SU-DHL-6 (cell line): ENCODE measurements around the gene COL23A1.

Source experiments
- H2AFZ ChIP-seq: fragments of 200-600 bp; sonication (generic); 2 replicates; pipeline ENCODE4 v1.6.1; 2014; ENCODE audit warnings: low read depth, mild to moderate bottlenecking, moderate library complexity, mixed read lengths, antibody characterized with exemption, low read length; ENCODE audit not compliant: severe bottlenecking
- H3F3A ChIP-seq: fragments of 200-600 bp; shearing (Covaris generic); 2 replicates; pipeline ENCODE4 v1.6.0; 2016; ENCODE audit warnings: antibody characterized with exemption, mild to moderate bottlenecking; ENCODE audit not compliant: insufficient read depth
- H3K27ac ChIP-seq: fragments of 200-600 bp; sonication (generic); 2 replicates; pipeline ENCODE4 v1.5.1; 2016; ENCODE audit warnings: low read depth, mild to moderate bottlenecking, low read length, moderate library complexity, mixed read lengths
- H3K27me3 ChIP-seq: fragments of 200-600 bp; sonication (generic), shearing (Covaris generic); 2 replicates; pipeline ENCODE4 v1.6.0; 2014; ENCODE audit warnings: mild to moderate bottlenecking, low read length
- H3K36me3 ChIP-seq: fragments of 200-600 bp; sonication (generic); 2 replicates; pipeline ENCODE4 v1.6.1; 2014; ENCODE audit warnings: mild to moderate bottlenecking, low read length, mixed read lengths
- H3K4me2 ChIP-seq: fragments of 300-600, 200-600 bp; shearing (Covaris generic), sonication (generic); 2 replicates; pipeline ENCODE4 v1.6.0; 2014; ENCODE audit warnings: low read length, low read depth, mild to moderate bottlenecking; ENCODE audit not compliant: poor library complexity, severe bottlenecking
- H3K4me3 ChIP-seq: fragments of 200-600 bp; sonication (generic); 2 replicates; pipeline ENCODE4 v1.5.1; 2014; ENCODE audit warnings: antibody characterized with exemption, low read length, mild to moderate bottlenecking, mixed read lengths; ENCODE audit not compliant: insufficient read depth, poor library complexity, severe bottlenecking
- H3K79me2 ChIP-seq: fragments of 200-600 bp; sonication (generic); 2 replicates; pipeline ENCODE4 v1.6.1; 2014; ENCODE audit warnings: mild to moderate bottlenecking, low read length, moderate library complexity; ENCODE audit not compliant: insufficient read depth
- H3K9ac ChIP-seq: fragments of 200-600 bp; sonication (generic); 2 replicates; pipeline ENCODE4 v1.7.0; 2014; ENCODE audit warnings: mild to moderate bottlenecking, low read length
- H3K9me2 ChIP-seq: fragments of 200-600 bp; sonication (generic); replicated peaks from 2 replicates; pipeline ENCODE4 v1.6.1; 2014; ENCODE audit warnings: low read length; ENCODE audit not compliant: insufficient read depth
- H3K9me3 ChIP-seq: fragments of 200-600 bp; sonication (generic); 2 replicates; pipeline ENCODE4 v1.6.1; 2014; ENCODE audit warnings: low read length, mixed read lengths; ENCODE audit not compliant: insufficient read depth
- H4K20me1 ChIP-seq: fragments of 200-600 bp; sonication (generic); 2 replicates; pipeline ENCODE4 v1.6.1; 2014; ENCODE audit warnings: low read depth, mild to moderate bottlenecking, antibody characterized with exemption, low read length, moderate library complexity, mixed read lengths
- EZH2phosphoT487 ChIP-seq: fragments of 200-600 bp; sonication (generic), shearing (Covaris generic); conservative IDR thresholded peaks from 2 replicates; pipeline ENCODE4 v1.6.1; 2018; ENCODE audit warnings: mild to moderate bottlenecking, antibody characterized with exemption, low read length, moderate library complexity, mixed read lengths
- TF ChIP-seq, protein P1 (sequence below): fragments of 200-600 bp; sonication (generic); IDR thresholded peaks from one replicate; pipeline ENCODE4 v1.5.1; 2017; ENCODE audit warnings: antibody characterized with exemption, mild to moderate bottlenecking, low read length, moderate library complexity; ENCODE audit not compliant: insufficient read depth, poor library complexity, severe bottlenecking

The COL23A1 gene

GRCh38 chr5:178467568-178468195, 122.5 kb downstream of the COL23A1 start:
- Histone ChIP-seq H3K4me3 (no peak overlapping the region), H3K79me2 (no peaks in the 10 kb centered on the region), H3K27me3 (no peaks in the 10 kb centered on the region), H3K9ac (no peak overlapping the region), H4K20me1 (no peaks in the 10 kb centered on the region), H3K4me2 (no peak overlapping the region), H3F3A (no peaks in the 10 kb centered on the region), H3K9me2 (no peaks in the 10 kb centered on the region), H3K36me3 (no peaks in the 10 kb centered on the region), H2AFZ (no peak overlapping the region), H3K9me3 (no peaks in the 10 kb centered on the region), H3K27ac (no peak overlapping the region)
- TF ChIP-seq, protein P1, sequence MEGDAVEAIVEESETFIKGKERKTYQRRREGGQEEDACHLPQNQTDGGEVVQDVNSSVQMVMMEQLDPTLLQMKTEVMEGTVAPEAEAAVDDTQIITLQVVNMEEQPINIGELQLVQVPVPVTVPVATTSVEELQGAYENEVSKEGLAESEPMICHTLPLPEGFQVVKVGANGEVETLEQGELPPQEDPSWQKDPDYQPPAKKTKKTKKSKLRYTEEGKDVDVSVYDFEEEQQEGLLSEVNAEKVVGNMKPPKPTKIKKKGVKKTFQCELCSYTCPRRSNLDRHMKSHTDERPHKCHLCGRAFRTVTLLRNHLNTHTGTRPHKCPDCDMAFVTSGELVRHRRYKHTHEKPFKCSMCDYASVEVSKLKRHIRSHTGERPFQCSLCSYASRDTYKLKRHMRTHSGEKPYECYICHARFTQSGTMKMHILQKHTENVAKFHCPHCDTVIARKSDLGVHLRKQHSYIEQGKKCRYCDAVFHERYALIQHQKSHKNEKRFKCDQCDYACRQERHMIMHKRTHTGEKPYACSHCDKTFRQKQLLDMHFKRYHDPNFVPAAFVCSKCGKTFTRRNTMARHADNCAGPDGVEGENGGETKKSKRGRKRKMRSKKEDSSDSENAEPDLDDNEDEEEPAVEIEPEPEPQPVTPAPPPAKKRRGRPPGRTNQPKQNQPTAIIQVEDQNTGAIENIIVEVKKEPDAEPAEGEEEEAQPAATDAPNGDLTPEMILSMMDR: no peak
- no peak for TF ChIP-seq EZH2phosphoT487

GRCh38 chr5:178467205-178467567, 123.0 kb downstream of the COL23A1 start:
- H3K79me2 ChIP-seq: no peaks in the 10 kb centered on the region
- H3K4me2 ChIP-seq: no peak overlapping the region
- H3K9ac ChIP-seq: no peak overlapping the region
- H3K36me3 ChIP-seq: no peaks in the 10 kb centered on the region
- H3K9me3 ChIP-seq: no peaks in the 10 kb centered on the region
- no peaks in the 10 kb centered on the region for H3K27me3 ChIP-seq
- no peak overlapping the region for H3K4me3 ChIP-seq
- no peaks in the 10 kb centered on the region for H3F3A ChIP-seq
- H3K27ac ChIP-seq: no peak overlapping the region
- H3K9me2 ChIP-seq: no peaks in the 10 kb centered on the region
- TF ChIP-seq, protein P1: no peak
- no peak for TF ChIP-seq EZH2phosphoT487
- H2AFZ ChIP-seq: no peak overlapping the region
- no peaks in the 10 kb centered on the region for H4K20me1 ChIP-seq

GRCh38 chr5:178466342-178466741, 123.9 kb downstream of the COL23A1 start:
- Histone ChIP-seq H3K27ac (no peak overlapping the region), H3K36me3 (no peaks in the 10 kb centered on the region), H3F3A (no peaks in the 10 kb centered on the region), H3K79me2 (no peaks in the 10 kb centered on the region), H3K27me3 (no peaks in the 10 kb centered on the region), H4K20me1 (no peaks in the 10 kb centered on the region), H3K9me2 (no peaks in the 10 kb centered on the region), H3K4me2 (no peak overlapping the region), H2AFZ (no peak overlapping the region), H3K9ac (no peak overlapping the region), H3K4me3 (no peak overlapping the region), H3K9me3 (no peaks in the 10 kb centered on the region)
- TF ChIP-seq, protein P1: no peak
- no peak for TF ChIP-seq EZH2phosphoT487
